ENCODE data around the gene PEMT. TPM values are rescaled to one million over a fixed set of nuclear protein-coding genes. Genes with fewer than 3 reads are reported as not detected.
"Not testable (repeated sequence)": the region's sequence is repeated elsewhere in the genome, so short reads cannot be mapped to it uniquely, and the experiment has no call there.

PEMT gene, protein sequence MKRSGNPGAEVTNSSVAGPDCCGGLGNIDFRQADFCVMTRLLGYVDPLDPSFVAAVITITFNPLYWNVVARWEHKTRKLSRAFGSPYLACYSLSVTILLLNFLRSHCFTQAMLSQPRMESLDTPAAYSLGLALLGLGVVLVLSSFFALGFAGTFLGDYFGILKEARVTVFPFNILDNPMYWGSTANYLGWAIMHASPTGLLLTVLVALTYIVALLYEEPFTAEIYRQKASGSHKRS
- total RNA-seq = 10 to 100 TPM; 14.1 to 17.2 TPM

- Mint-ChIP-seq H3K27me3 (ENCODE audit: low read depth) (no peaks in the 10 kb centered on the region), H3K4me3 (peak within 1 kb of the TSS; percentile 89), H3K4me1 (ENCODE audit: low read depth) (peaks cover 25% of the 10 kb centered on the region), H3K27ac (peak within 1 kb of the TSS; percentile 94), H3K9me3 (ENCODE audit: insufficient read depth) (no peaks in the 10 kb centered on the region), H3K36me3 (ENCODE audit: low read depth) (no peaks in the 10 kb centered on the region)
- peak; percentile 98 for ATAC-seq
- DNase-seq = peak; percentile 97
- POLR2A ChIA-PET = interaction anchor here (0.6 to 1.7 kb wide), 2 partner anchors 12 to 128 kb away, joined by 3 to 4 read pairs; no protein-coding TSS in a partner anchor
- CTCF ChIA-PET = interaction anchor here (0.9 to 3.2 kb wide), 4 partner anchors 22 to 95 kb away, joined by 3 to 16 read pairs (median 7); partner anchors contain the start of gene RASD1
Measured at GRCh38 chr17:17591355-17592298, at the start of gene PEMT. Gene PEMT (minus strand): TSS chr17:17591708. CDS start chr17:17591626, 82 bp downstream.

- H3K4me3 Mint-ChIP-seq; DNase-seq; ATAC-seq; POLR2A ChIA-PET; H3K36me3 Mint-ChIP-seq (ENCODE audit: low read depth); H3K9me3 Mint-ChIP-seq (ENCODE audit: insufficient read depth); H3K27me3 Mint-ChIP-seq (ENCODE audit: low read depth); H3K4me1 Mint-ChIP-seq (ENCODE audit: low read depth); H3K27ac Mint-ChIP-seq: not testable (repeated sequence)
- CTCF ChIA-PET = interaction anchor here (0.7 to 4.1 kb wide), 2 partner anchors 279 to 285 kb away, joined by 3 to 61 read pairs; no protein-coding TSS in a partner anchor
Measured at GRCh38 chr17:17639661-17640270, 48.3 kb upstream of the PEMT start.

GRCh38 chr17:17638467-17638866 lies 47.0 kb upstream of the PEMT start:
- peaks cover 3% of the 10 kb centered on the region for H3K27me3 Mint-ChIP-seq (ENCODE audit: low read depth)
- DNase-seq (no peak), ATAC-seq (no peak)
- CTCF ChIA-PET = no interaction called here
- no peaks in the 10 kb centered on the region for H3K9me3 Mint-ChIP-seq (ENCODE audit: insufficient read depth)
- no peaks in the 10 kb centered on the region for H3K36me3 Mint-ChIP-seq (ENCODE audit: low read depth)
- POLR2A ChIA-PET = no interaction called here
- H3K4me3 Mint-ChIP-seq = no peak overlapping the region
- H3K4me1 Mint-ChIP-seq (ENCODE audit: low read depth) = no peaks in the 10 kb centered on the region
- H3K27ac Mint-ChIP-seq = no peak overlapping the region

GRCh38 chr17:17636272-17636885 lies 44.9 kb upstream of the PEMT start:
- H3K4me1 Mint-ChIP-seq (ENCODE audit: low read depth) = no peaks in the 10 kb centered on the region
- POLR2A ChIA-PET = no interaction called here
- CTCF ChIA-PET = interaction anchor here (2.1 to 2.2 kb wide), 2 partner anchors 23 to 68 kb away, joined by 5 to 9 read pairs; no protein-coding TSS in a partner anchor
- H3K4me3 Mint-ChIP-seq = no peak overlapping the region
- ATAC-seq (no peak), DNase-seq (no peak)
- H3K9me3 Mint-ChIP-seq (ENCODE audit: insufficient read depth) = no peaks in the 10 kb centered on the region
- no peaks in the 10 kb centered on the region for H3K36me3 Mint-ChIP-seq (ENCODE audit: low read depth)
- H3K27ac Mint-ChIP-seq = no peak overlapping the region
- H3K27me3 Mint-ChIP-seq (ENCODE audit: low read depth) = peaks cover 3% of the 10 kb centered on the region

DNA sequence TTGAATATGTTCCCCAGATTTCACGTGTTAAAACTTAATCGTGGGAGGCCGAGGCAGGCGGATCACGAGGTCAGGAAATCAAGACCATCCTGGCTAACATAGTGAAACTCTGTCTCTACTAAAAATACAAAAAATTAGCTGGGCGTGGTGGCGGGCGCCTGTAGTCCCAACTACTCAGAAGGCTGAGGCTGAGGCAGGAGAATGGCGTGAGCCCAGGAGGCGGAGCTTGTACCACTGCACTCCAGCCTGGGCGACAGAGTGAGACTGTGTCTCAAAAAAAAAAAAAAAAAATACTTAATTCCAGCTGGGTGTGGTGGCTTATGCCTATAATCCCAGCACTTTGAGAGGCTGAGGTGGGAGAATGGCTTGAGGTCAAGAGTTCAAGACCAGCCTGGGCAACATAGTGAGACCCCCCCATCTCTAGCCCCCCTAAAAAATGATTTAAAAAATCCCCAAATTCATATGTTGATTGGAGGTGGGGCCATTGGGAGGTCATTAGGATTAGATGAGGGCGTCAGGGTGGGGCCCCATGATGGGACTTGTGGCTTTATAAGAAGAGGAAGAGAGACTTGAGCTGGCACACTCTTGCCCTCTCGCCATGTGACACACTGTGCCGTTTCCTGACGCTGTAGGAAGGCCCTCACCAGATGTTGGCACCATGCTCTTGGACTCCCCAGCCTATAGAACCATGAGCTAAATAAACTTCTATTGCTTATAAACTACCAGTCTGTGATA lies 44.2 kb upstream of the PEMT start:
- CTCF ChIA-PET = interaction anchor here (2.1 to 2.2 kb wide), 2 partner anchors 22 to 67 kb away, joined by 5 to 9 read pairs; no protein-coding TSS in a partner anchor

GRCh38 chr17:17635126-17635525 lies 43.6 kb upstream of the PEMT start:
- H3K27me3 Mint-ChIP-seq (ENCODE audit: low read depth) = peaks cover 3% of the 10 kb centered on the region
- H3K27ac Mint-ChIP-seq = no peak overlapping the region
- H3K9me3 Mint-ChIP-seq (ENCODE audit: insufficient read depth) = no peaks in the 10 kb centered on the region
- no peak overlapping the region for H3K4me3 Mint-ChIP-seq
- H3K4me1 Mint-ChIP-seq (ENCODE audit: low read depth) = no peaks in the 10 kb centered on the region
- ChIA-PET POLR2A (interaction anchor here (0.6 kb wide), 1 partner anchor 46 kb away, joined by 3 read pairs; no protein-coding TSS in a partner anchor), CTCF (interaction anchor here (2.1 kb wide), 1 partner anchor 22 kb away, joined by 9 read pairs; no protein-coding TSS in a partner anchor)
- ATAC-seq = no peak
- DNase-seq = no peak
- H3K36me3 Mint-ChIP-seq (ENCODE audit: low read depth) = no peaks in the 10 kb centered on the region

More for the DNA sequence above, 44.2 kb upstream of the PEMT start:
- H3K27me3 Mint-ChIP-seq (ENCODE audit: low read depth); H3K4me3 Mint-ChIP-seq; H3K27ac Mint-ChIP-seq; POLR2A ChIA-PET; H3K4me1 Mint-ChIP-seq (ENCODE audit: low read depth); ATAC-seq; H3K9me3 Mint-ChIP-seq (ENCODE audit: insufficient read depth); H3K36me3 Mint-ChIP-seq (ENCODE audit: low read depth); DNase-seq: not testable (repeated sequence)

DNA sequence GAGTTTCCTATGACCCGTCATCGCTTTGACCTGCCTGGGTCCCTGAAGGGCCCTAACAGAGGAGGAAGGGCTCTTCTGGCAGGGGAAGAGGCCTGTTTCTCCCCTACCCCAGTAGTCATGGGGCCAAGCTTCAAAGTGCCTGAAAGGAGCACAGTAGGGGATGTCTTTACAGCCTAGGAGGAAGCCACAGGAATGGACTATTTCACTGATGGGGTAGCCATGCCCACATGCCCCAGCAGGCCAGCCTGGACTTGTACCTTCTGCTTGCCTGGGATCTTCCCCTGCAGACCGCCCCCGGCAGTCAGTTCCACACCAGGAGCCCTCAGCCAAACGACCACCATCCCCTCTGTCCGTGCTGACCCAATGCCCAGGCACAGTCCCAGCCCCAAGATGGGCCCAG lies 41.8 kb upstream of the PEMT start:
- no peaks in the 10 kb centered on the region for H3K9me3 Mint-ChIP-seq (ENCODE audit: insufficient read depth)
- ATAC-seq (no peak), DNase-seq (no peak)
- no peak overlapping the region for H3K4me3 Mint-ChIP-seq
- H3K27ac Mint-ChIP-seq = no peak overlapping the region
- ChIA-PET CTCF (interaction anchor here (1.5 to 2.5 kb wide), 2 partner anchors 8 to 20 kb away, joined by 4 to 6 read pairs; no protein-coding TSS in a partner anchor), POLR2A (interaction anchor here (0.8 kb wide), 1 partner anchor 122 kb away, joined by 3 read pairs; no protein-coding TSS in a partner anchor)
- peaks cover 2% of the 10 kb centered on the region for H3K36me3 Mint-ChIP-seq (ENCODE audit: low read depth)
- peaks cover 3% of the 10 kb centered on the region for H3K27me3 Mint-ChIP-seq (ENCODE audit: low read depth)
- peaks cover 9% of the 10 kb centered on the region for H3K4me1 Mint-ChIP-seq (ENCODE audit: low read depth)

DNA sequence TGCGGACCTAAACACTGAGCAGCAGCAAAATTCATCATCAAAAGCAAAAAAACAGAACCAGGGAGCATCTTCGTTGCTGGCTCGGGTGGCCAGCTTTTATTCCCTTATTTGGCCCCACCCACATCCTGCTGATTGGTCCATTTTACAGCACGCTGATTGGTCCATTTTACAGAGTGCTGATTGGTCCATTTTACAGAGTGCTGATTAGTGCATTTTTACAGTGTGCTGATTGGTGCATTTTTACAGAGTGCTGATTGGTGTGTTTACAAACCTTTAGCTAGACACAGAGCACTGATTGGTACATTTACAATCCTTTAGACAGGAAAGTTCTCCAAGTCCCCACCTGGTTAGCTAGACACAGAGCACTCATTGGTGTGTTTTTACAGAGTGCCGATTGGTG lies 41.2 kb upstream of the PEMT start:
- POLR2A ChIA-PET = interaction anchor here (0.5 to 0.8 kb wide), 2 partner anchors 121 to 271 kb away, joined by 3 read pairs; no protein-coding TSS in a partner anchor
- H3K4me3 Mint-ChIP-seq; H3K9me3 Mint-ChIP-seq (ENCODE audit: insufficient read depth); H3K27ac Mint-ChIP-seq; DNase-seq; H3K27me3 Mint-ChIP-seq (ENCODE audit: low read depth); H3K36me3 Mint-ChIP-seq (ENCODE audit: low read depth); ATAC-seq; H3K4me1 Mint-ChIP-seq (ENCODE audit: low read depth): not testable (repeated sequence)
- CTCF ChIA-PET = interaction anchor here (1.5 to 2.5 kb wide), 2 partner anchors 9 to 19 kb away, joined by 4 to 6 read pairs; no protein-coding TSS in a partner anchor

GRCh38 chr17:17628388-17629008 lies 37.0 kb upstream of the PEMT start:
- ChIA-PET CTCF (interaction anchor here (1.5 to 2.1 kb wide), 2 partner anchors 14 to 131 kb away, joined by 3 to 9 read pairs; no protein-coding TSS in a partner anchor), POLR2A (no interaction called here)
- Mint-ChIP-seq H3K36me3 (ENCODE audit: low read depth) (peaks cover 2% of the 10 kb centered on the region), H3K27ac (peak overlapping the region; percentile 91), H3K9me3 (ENCODE audit: insufficient read depth) (no peaks in the 10 kb centered on the region), H3K4me1 (ENCODE audit: low read depth) (peaks cover 9% of the 10 kb centered on the region), H3K4me3 (peak overlapping the region; percentile 77), H3K27me3 (ENCODE audit: low read depth) (no peaks in the 10 kb centered on the region)
- DNase-seq (peak; percentile 68), ATAC-seq (peak; percentile 91)

- CTCF ChIA-PET = interaction anchor here (1.1 to 2.1 kb wide), 2 partner anchors 13 to 15 kb away, joined by 4 to 9 read pairs; no protein-coding TSS in a partner anchor
Measured at GRCh38 chr17:17626840-17627239, 35.3 kb upstream of the PEMT start.

More at GRCh38 chr17:17626840-17627239, 35.3 kb upstream of the PEMT start:
- POLR2A ChIA-PET = no interaction called here
- H3K36me3 Mint-ChIP-seq (ENCODE audit: low read depth) = peaks cover 2% of the 10 kb centered on the region
- no peak overlapping the region for H3K4me3 Mint-ChIP-seq
- peaks cover 14% of the 10 kb centered on the region for H3K4me1 Mint-ChIP-seq (ENCODE audit: low read depth)
- no peaks in the 10 kb centered on the region for H3K9me3 Mint-ChIP-seq (ENCODE audit: insufficient read depth)
- DNase-seq = no peak
- H3K27ac Mint-ChIP-seq = no peak overlapping the region
- peaks cover 4% of the 10 kb centered on the region for H3K27me3 Mint-ChIP-seq (ENCODE audit: low read depth)
- ATAC-seq = no peak
